Liver (tissue), 9 donors: Measurements from ENCODE around the gene FKBP1B. TPM values are rescaled to one million over a fixed set of nuclear protein-coding genes. Genes with fewer than 3 reads are reported as not detected.

Experiments
- DNase-seq: peaks from one replicate; pipeline ENCODE4 v3.0.0-alpha.2; 2017; ENCODE audit warnings: low spot score
- H3K27ac ChIP-seq, 2 donors: one replicate each; pipeline ENCODE4 v1.7.0; 2013; ENCODE audit warnings: inconsistent platforms in 2 of 2, low read length in 2 of 2, control low read depth in 1 of 2, low read depth in 1 of 2, mild to moderate bottlenecking in 1 of 2
- H3K27me3 ChIP-seq, 4 donors: one replicate each; pipeline versions ENCODE4 v1.6.1 to v1.7.0; 2013; ENCODE audit warnings: low read length in 3 of 4, inconsistent platforms in 1 of 4, mild to moderate bottlenecking in 1 of 4, moderate library complexity in 1 of 4; ENCODE audit not compliant: control insufficient read depth in 4 of 4, insufficient read depth in 4 of 4
- H3K36me3 ChIP-seq, 4 donors: one replicate each; pipeline versions ENCODE4 v1.6.1 to v1.7.0; 2013; ENCODE audit warnings: low read length in 3 of 4, mild to moderate bottlenecking in 3 of 4, low read depth in 1 of 4, moderate library complexity in 1 of 4; ENCODE audit not compliant: control insufficient read depth in 4 of 4, insufficient read depth in 3 of 4
- H3K4me1 ChIP-seq, 4 donors: one replicate each; pipeline versions ENCODE4 v1.6.1 to v1.7.0; 2013; ENCODE audit warnings: low read length in 3 of 4, mild to moderate bottlenecking in 3 of 4, moderate library complexity in 1 of 4; ENCODE audit not compliant: control insufficient read depth in 4 of 4, insufficient read depth in 4 of 4
- H3K4me3 ChIP-seq, 3 donors: one replicate each; pipeline versions ENCODE4 v1.6.1 to v1.7.0; 2013; ENCODE audit warnings: low read length in 3 of 3, control low read depth in 1 of 3, low read depth in 1 of 3, mild to moderate bottlenecking in 1 of 3
- H3K9ac ChIP-seq, 2 donors: one replicate each; pipeline ENCODE4 v1.7.0; 2013; ENCODE audit warnings: low read length in 2 of 2, mild to moderate bottlenecking in 2 of 2, moderate library complexity in 2 of 2, control low read depth in 1 of 2, low read depth in 1 of 2
- H3K9me3 ChIP-seq, 4 donors: one replicate each; pipeline versions ENCODE4 v1.6.1 to v1.7.0; 2013; ENCODE audit warnings: low read length in 3 of 4; ENCODE audit not compliant: control insufficient read depth in 4 of 4
- CTCF ChIP-seq: fragments of 150-350 bp; IDR thresholded peaks from 2 replicates; pipeline ENCODE4 v1.5.1; 2017; ENCODE audit warnings: improper control_type of control experiment, low read depth, low read length; ENCODE audit not compliant: missing input control
- EGR1 ChIP-seq, 2 donors: IDR thresholded peaks; 2 replicates each; pipeline ENCODE4 v1.6.1; 2016 to 2018; ENCODE audit warnings: antibody characterized with exemption in 2 of 2, low read depth in 2 of 2
- FOXA2 ChIP-seq: IDR thresholded peaks from 2 replicates; pipeline ENCODE4 v1.6.1; 2016; ENCODE audit warnings: antibody characterized with exemption
- GABPA ChIP-seq, 2 donors: IDR thresholded peaks in 1 of 2; conservative IDR thresholded peaks in 1 of 2; 2 replicates each; pipeline ENCODE4 v1.6.1; 2016; ENCODE audit warnings: antibody characterized with exemption in 2 of 2, mild to moderate bottlenecking in 1 of 2, moderate library complexity in 1 of 2
- HNF4A ChIP-seq, 2 donors: conservative IDR thresholded peaks; 2 replicates each; pipeline ENCODE4 v1.6.1; 2016; ENCODE audit warnings: antibody characterized with exemption in 2 of 2, mild to moderate bottlenecking in 2 of 2
- HNF4G ChIP-seq: IDR thresholded peaks from 2 replicates; pipeline ENCODE4 v1.6.1; 2016; ENCODE audit warnings: antibody characterized with exemption
- JUND ChIP-seq, 2 donors: IDR thresholded peaks; 2 replicates each; pipeline ENCODE4 v1.6.1; 2016; ENCODE audit warnings: antibody characterized with exemption in 2 of 2
- MAX ChIP-seq: IDR thresholded peaks from 2 replicates; pipeline ENCODE4 v1.6.1; 2016; ENCODE audit warnings: antibody characterized with exemption
- NR2F2 ChIP-seq: IDR thresholded peaks from 2 replicates; pipeline ENCODE4 v1.6.1; 2016; ENCODE audit warnings: antibody characterized with exemption
- RAD21 ChIP-seq, 2 donors: IDR thresholded peaks; 2 replicates each; pipeline ENCODE4 v1.6.1; 2016; ENCODE audit warnings: antibody characterized with exemption in 2 of 2, mild to moderate bottlenecking in 2 of 2
- REST ChIP-seq: IDR thresholded peaks from 2 replicates; pipeline ENCODE4 v1.6.1; 2016; ENCODE audit warnings: antibody characterized with exemption, mild to moderate bottlenecking
- RXRA ChIP-seq, 2 donors: IDR thresholded peaks; 2 replicates each; pipeline ENCODE4 v1.6.1; 2017 to 2018; ENCODE audit warnings: antibody characterized with exemption in 2 of 2, mild to moderate bottlenecking in 1 of 2
- TAF1 ChIP-seq: conservative IDR thresholded peaks from 2 replicates; pipeline ENCODE4 v1.6.1; 2016; ENCODE audit warnings: antibody characterized with exemption, mild to moderate bottlenecking
- YY1 ChIP-seq: IDR thresholded peaks from 2 replicates; pipeline ENCODE4 v1.6.1; 2016; ENCODE audit warnings: antibody characterized with exemption, mild to moderate bottlenecking
- WGBS: extraction: QIAGEN DNeasy Blood & Tissue Kit; methylation state at CpG from one replicate; pipeline ENCODE4 v1.1.7; 2013; 5-methylcytosine and 5-hydroxymethylcytosine counted together
- polyA plus RNA-seq, 2 donors: library from polyadenylated mRNA; stranded (reverse) in 1 of 2; unstranded in 1 of 2; fragments of 200-250 nt in 1 of 2; fragments of >200 nt in 1 of 2; fragmentation: Nextera tagmentation in 1 of 2; extraction: Ambion mirVana in 1 of 2; gene quantifications; one replicate each; pipeline versions ENCODE4 v1.2.1 to v1.2.3, GENCODE V29; 2013 to 2015
- total RNA-seq, 2 donors: library from RNA; depleted of rRNA; stranded (reverse); fragments of >200 nt; gene quantifications; one replicate each; pipeline ENCODE4 v1.2.3, GENCODE V29; 2014
- TF ChIP-seq, protein P1 (sequence below): IDR thresholded peaks from 2 replicates; pipeline ENCODE4 v1.6.1; 2016; ENCODE audit warnings: antibody characterized with exemption
- donor health status: healthy.
- donor health status: healthy.
- donor health status: healthy.
- donor health status: healthy.
- donor health status: healthy.

FKBP1B gene
- total and polyA plus RNA-seq, 4 donors: 3.6 to 23.6 (median 11.5) TPM

- peak overlapping the region in 1 of 2 donors; percentile 74 for H3K27ac ChIP-seq
- no peak overlapping the region for H3K9ac ChIP-seq
- H3K27me3 ChIP-seq: no peaks in the 10 kb centered on the region
- no peak overlapping the region for H3K4me3 ChIP-seq
- H3K36me3 ChIP-seq: peaks cover 0 to 9% (median 4%) of the 10 kb centered on the region in 4 donors
- TF ChIP-seq RAD21 (IDR thresholded peaks at IDR 0.05) (no peak), EGR1 (IDR thresholded peaks at IDR 0.05; ENCODE audit: low read depth in 2 of 2) (no peak), MAX (no peak), HNF4A (conservative IDR thresholded peaks at IDR 0.05) (no peak), NR2F2 (no peak), YY1 (no peak)
- DNase-seq: no peak
- peaks cover 1 to 25% (median 9%) of the 10 kb centered on the region in 4 donors for H3K4me1 ChIP-seq
- no peaks in the 10 kb centered on the region for H3K9me3 ChIP-seq
- WGBS: 79% methylated on average over 2 of the region's 2 CpGs
These were observed 28.3 kb downstream of the FKBP1B start for GRCh38 chr2:24077879-24078278.

DNA sequence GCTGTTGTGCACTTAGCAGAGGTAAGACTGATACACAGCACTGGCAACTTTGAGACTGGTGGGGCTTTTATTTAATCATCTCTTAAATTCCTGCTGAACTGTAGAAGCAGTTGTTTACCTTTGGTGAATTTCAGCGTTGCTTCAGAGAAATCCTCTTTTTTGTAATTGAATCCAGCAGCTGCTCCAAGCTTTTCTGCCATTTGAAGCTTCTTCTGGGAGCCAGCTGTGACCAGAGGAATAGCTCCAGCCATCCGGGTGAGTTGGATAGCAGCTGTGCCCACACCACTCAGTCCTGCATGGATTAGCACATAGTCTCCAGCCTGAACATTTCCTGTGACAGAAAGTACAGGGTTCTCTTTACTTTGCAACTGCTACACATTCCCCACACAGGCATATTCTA lies 31.2 kb downstream of the FKBP1B start:
- H3K36me3 ChIP-seq: peaks cover 0 to 2% (median 0%) of the 10 kb centered on the region in 4 donors
- no peak overlapping the region for H3K4me3 ChIP-seq
- no peak for DNase-seq
- H3K9ac ChIP-seq: no peak overlapping the region
- H3K27ac ChIP-seq: no peak overlapping the region
- 88% methylated on average over 2 of the region's 2 CpGs for WGBS
- TF ChIP-seq REST: no peak
- TF ChIP-seq FOXA2: no peak
- TF ChIP-seq EGR1 (IDR thresholded peaks at IDR 0.05; ENCODE audit: low read depth in 2 of 2): no peak
- TF ChIP-seq HNF4G: no peak
- no peak for TF ChIP-seq MAX
- TF ChIP-seq JUND (IDR thresholded peaks at IDR 0.05): no peak
- no peak for TF ChIP-seq CTCF
- no peak for TF ChIP-seq TAF1
- no peak for TF ChIP-seq RXRA (IDR thresholded peaks at IDR 0.05)
- no peak for TF ChIP-seq GABPA (IDR thresholded peaks at IDR 0.05 in 1 of 2, conservative IDR thresholded peaks at IDR 0.05 in 1 of 2)
- TF ChIP-seq, protein P1, sequence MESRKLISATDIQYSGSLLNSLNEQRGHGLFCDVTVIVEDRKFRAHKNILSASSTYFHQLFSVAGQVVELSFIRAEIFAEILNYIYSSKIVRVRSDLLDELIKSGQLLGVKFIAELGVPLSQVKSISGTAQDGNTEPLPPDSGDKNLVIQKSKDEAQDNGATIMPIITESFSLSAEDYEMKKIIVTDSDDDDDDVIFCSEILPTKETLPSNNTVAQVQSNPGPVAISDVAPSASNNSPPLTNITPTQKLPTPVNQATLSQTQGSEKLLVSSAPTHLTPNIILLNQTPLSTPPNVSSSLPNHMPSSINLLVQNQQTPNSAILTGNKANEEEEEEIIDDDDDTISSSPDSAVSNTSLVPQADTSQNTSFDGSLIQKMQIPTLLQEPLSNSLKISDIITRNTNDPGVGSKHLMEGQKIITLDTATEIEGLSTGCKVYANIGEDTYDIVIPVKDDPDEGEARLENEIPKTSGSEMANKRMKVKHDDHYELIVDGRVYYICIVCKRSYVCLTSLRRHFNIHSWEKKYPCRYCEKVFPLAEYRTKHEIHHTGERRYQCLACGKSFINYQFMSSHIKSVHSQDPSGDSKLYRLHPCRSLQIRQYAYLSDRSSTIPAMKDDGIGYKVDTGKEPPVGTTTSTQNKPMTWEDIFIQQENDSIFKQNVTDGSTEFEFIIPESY: no peak
- no peaks in the 10 kb centered on the region for H3K9me3 ChIP-seq
- H3K27me3 ChIP-seq: no peaks in the 10 kb centered on the region
- peaks cover 0 to 30% (median 17%) of the 10 kb centered on the region in 4 donors for H3K4me1 ChIP-seq
